Urothelium cell line (cell line): ENCODE measurements around the gene ABHD5.
"Not testable (repeated sequence)": the region's sequence is repeated elsewhere in the genome, so short reads cannot be mapped to it uniquely, and the experiment has no call there.

Experiments
- DNase-seq: peaks from one replicate; pipeline ENCODE4 v3.0.0; 2011; ENCODE audit warnings: low spot score, mixed read lengths
- FAIRE-seq: peaks from 2 replicates; lab custom pipeline; 2011; peaks lifted over from hg19 to GRCh38; lab: Jason Lieb, UNC

Gene ABHD5

GRCh38 chr3:43690400-43691119 lies at the start of gene ABHD5:
Gene ABHD5 (plus strand): TSS chr3:43690938. CDS start chr3:43690993, 55 bp downstream.
- FAIRE-seq (peak; percentile 92), DNase-seq (peak; percentile 96)

GRCh38 chr3:43641306-43642114 lies 49.2 kb upstream of the ABHD5 start:
- no peak for FAIRE-seq
- no peak for DNase-seq

DNA sequence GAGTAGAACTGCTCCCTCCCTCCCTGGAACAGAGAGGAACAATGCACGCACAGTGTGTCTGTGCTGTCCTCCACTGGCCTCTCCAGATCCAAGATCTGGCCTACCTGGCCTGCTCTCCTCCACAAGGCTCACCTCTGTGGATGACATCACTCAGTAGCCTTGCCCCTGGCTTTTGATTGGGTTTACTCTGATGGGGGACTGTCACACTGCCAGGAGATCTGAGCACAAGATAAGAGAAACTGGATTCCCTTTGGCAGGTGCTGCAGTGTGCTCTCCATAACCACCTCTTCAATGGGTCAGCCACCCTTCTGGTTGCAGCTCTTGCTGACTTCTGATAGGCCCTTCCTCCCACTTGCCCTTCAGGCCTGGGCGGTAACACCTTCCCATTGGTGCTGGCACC lies 46.3 kb upstream of the ABHD5 start:
- DNase-seq (no peak), FAIRE-seq (no peak)

DNA sequence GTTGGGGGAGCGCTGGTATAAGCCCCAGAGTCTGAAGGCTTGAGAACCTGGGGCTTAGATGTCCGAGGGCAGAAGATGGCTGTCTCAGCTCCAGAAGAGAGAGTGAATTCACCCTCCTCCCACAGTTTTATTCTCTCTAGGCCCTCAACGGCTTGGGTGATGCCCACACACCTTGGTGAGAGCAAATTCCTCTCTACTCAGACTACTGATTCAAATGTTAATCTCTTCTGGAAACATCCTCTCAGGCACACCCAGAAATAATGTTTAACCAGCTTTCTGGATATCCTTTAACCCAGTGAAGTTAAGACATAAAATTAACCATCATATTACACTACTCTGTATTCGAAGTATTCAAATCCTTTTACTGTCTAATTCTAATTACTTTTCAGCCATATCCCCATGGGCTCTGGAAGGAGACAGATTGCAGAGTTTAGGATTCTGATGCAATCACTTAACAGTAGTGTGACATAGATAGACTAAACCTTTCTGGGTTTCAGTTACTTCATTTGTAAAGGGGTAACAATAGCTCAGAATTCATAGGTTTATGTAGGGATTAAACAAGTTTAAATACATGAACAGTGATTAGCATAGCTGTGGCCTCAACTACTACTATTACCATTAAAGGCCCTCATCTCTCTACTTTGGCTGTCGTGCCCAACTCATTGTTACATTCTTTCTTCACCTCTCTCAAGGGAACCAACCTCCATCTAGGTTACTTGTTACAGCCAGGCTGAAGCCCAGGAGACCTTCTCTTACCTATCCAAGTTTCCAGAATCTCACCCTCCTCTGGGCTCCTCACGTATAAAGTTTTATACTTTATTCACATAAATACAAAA lies 43.2 kb upstream of the ABHD5 start:
- FAIRE-seq (no peak), DNase-seq (no peak)

DNA sequence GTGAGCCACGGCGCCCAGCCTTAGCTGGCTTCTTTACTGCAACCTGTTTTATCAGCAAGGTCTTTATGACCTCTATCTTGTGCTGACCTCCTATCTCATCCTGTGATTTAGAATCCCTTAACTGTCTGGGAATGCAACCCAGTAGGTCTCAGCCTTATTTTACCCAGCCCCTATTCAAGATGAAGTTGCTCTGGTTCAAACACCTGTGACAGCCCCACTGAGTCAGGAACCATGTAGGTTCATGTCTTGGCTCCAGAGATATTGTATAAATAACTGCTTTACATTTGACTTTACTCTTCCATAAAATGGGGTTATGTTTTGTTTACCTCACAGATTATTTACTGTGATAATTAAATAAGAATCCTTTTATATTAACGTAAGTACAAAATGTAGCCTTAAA lies 41.8 kb upstream of the ABHD5 start:
- FAIRE-seq (no peak), DNase-seq (no peak)

DNA sequence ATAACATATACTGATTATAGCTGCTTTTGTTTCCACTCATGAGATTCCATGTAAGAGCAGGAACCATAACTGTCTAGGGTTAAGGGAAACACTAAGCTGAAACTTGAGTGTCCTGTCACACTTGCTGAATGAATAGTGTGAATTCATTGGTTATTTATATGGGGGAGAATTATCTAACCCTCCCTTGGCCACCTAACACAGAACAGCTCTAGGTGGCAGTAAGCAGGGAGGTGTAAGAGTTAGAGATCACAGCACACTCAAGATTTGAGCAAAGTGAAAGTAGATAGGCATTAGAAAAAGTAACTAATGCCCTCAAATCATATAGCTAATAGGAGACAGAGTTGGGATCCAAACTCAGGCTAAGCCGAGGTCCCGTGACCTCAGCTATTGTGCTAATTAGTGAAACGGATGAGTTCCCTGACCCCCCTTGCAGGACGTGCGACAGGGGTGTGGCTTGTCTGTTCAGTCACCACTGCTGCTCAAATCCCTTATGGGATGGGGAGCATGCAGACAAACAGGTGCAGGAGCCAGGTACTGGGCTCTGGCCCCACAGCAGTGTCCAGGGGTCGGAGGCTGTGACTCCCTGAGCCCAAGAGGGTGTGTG lies 41.3 kb upstream of the ABHD5 start:
- FAIRE-seq (no peak), DNase-seq (no peak)

DNA sequence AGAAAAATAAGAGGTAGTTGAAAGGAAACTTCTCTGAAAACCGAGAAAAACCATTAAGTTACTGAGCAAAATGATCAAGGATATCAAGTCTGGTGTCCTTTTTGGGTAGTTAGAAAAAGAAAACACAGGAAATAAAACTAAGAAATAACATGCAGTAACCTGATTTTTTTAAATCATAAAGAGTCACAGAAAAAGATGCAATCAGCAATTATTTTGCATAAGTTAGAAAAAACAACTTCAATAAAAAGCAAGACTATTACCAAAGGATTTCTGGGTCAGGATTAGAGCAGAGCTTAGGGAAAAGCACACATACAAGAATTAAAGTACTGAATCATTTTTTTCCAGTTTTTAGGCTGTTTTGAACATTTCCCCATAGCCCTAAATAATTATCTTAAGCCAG lies 40.4 kb upstream of the ABHD5 start:
- DNase-seq: no peak
- FAIRE-seq: no peak

DNA sequence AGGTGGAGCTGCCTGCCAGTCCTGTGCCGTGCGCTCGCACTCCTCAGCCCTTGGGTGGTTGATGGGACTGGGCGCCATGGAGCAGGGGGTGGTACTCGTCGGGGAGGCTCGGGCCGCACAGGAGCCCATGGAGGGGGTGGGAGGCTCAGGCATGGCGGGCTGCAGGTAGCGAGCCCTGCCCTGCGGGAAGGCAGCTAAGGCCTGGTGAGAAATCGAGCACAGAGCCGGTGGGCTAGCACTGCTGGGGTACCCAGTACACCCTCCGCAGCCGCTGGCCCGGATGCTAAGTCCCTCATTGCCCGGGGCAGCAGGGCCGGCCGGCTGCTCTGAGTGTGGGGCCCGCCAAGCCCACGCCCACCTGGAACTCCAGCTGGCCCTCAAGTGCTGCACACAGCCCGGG lies 34.3 kb upstream of the ABHD5 start:
- DNase-seq, FAIRE-seq: not testable (repeated sequence)

- no peak for DNase-seq
- no peak for FAIRE-seq
These were observed 31.4 kb upstream of the ABHD5 start for GRCh38 chr3:43659250-43659880.

DNA sequence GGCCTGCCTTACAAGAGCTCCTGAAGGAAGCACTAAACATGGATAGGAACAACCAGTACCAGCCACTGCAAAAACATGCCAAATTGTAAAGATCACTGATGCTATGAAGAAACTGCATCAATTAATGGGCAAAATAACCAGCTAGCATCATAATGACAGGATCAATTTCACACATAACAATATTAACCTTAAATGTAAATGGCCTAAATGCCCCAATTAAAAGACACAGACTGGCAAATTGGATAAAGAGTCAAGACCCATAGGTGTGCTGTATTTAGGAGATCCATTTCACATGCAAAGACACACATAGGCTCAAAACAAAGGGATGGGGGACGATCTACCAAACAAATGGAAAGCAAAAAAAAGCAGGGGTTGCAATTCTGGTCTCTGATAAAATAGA lies 29.4 kb upstream of the ABHD5 start:
- DNase-seq, FAIRE-seq: not testable (repeated sequence)

DNA sequence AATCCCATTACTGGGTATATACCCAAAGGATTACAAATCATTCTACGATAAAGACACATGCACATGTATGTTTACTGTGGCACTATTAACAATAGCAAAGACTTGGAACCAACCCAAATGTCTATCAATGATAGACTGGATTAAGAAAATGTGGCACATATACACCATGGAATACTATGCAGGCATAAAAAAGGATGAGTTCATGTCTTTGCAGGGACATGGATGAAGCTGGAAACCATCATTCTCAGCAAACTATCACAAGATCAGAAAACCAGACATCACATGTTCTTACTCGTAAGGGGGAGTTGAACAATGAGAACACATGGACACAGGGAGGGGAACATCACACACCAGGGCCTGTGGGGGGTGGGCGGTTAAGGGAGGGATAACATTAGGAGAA lies 25.7 kb upstream of the ABHD5 start:
- not testable (repeated sequence) for DNase-seq, FAIRE-seq

GRCh38 chr3:43670635-43671522 lies 19.9 kb upstream of the ABHD5 start:
- DNase-seq (no peak), FAIRE-seq (peak; percentile 85)

DNA sequence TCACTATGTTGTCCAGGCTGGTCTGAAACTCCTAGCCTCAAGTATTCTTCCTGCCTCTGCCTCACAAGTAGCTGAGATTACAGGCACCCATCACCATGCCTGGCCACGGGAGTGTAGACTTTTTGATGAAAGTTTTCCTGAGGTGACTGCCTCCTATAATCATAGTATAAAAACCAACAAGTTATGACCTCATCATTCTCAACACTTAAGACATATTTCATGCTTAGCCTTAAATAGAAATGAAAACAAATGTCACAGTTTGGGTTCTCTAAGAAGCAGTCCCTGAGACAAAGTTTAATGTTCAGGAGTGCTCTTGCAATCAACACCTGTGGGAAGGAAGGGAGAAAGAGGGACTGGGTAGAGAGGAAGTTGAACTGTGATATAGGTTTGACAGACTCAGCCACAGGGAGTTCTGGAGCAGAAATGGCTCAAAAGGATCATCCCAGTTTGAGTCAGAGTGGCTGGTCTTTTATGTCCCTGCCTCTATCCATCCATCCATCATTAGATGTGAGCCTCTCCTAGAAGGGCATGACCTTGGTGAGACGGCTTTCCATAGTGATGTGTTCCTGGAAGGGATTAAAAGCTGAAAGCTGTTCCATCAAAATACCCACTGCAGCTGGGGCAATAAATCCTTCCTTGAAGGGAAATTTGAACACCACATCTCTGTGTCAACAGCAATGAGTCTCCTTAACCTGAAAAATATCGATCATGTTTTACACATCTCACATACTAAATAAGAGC lies 16.2 kb upstream of the ABHD5 start:
- FAIRE-seq (peak; percentile 30), DNase-seq (no peak)

DNA sequence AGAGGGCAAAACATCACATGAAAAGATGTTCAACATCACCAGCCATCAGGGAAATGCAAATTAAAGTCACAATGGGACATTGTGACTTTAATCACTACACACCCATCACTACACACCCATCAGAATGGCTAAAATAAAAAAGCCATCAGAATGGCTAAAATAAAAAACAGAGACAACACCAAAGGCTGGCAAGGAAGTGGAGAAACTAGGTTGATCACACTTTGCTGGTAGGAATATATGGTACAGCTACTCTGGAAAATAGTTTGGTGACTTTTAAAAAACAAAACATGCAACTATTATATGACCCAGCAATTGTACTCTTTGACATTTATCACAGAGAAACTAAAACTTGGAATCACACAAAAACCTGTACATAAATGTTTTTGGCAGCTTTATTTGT lies 15.1 kb upstream of the ABHD5 start:
- no peak for DNase-seq
- no peak for FAIRE-seq

DNA sequence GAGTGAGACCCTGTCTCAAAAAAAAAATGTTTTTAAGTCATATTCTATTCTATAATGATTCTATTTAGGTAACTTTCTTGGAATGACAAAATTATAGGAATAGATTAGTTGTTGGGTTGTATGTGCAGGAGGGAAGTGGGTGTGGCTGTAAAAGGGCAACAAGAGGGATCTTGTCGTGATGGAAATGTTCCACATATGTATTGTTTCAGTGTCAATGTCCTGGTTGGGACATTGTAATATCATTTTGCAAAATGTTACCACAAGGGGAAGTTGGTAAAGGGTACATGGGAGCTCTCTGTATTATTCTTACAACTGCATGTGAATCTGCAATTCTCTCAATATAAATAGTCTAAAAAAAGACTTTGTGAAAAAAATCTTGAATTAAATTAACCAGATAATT lies 14.3 kb upstream of the ABHD5 start:
- DNase-seq (no peak), FAIRE-seq (no peak)

GRCh38 chr3:43678375-43678774 lies 12.4 kb upstream of the ABHD5 start:
- FAIRE-seq, DNase-seq: not testable (repeated sequence)

GRCh38 chr3:43678887-43679449 lies 11.8 kb upstream of the ABHD5 start:
- not testable (repeated sequence) for DNase-seq, FAIRE-seq

- DNase-seq, FAIRE-seq: not testable (repeated sequence)
These were observed 9.9 kb upstream of the ABHD5 start for GRCh38 chr3:43680857-43681256.
